HepG2 (cell line): ENCODE data around the gene MYH9. TPM values are rescaled to one million over a fixed set of nuclear protein-coding genes. Genes with fewer than 3 reads are reported as not detected.

Source experiments
- BRD4 ChIP-seq: sonication (generic); formaldehyde crosslinking; IDR thresholded peaks from 2 replicates; pipeline ENCODE4 v1.4.0; 2020; ENCODE audit warnings: missing genetic modification reagents
- CEBPB ChIP-seq: IDR thresholded peaks from 2 replicates; pipeline ENCODE4 v1.6.1; 2011; ENCODE audit warnings: low read depth, low read length, improper control_type of control experiment, borderline replicate concordance
- CTCF ChIP-seq: sonication (generic); formaldehyde crosslinking; IDR thresholded peaks from 2 replicates; pipeline ENCODE4 v1.5.0; 2020; ENCODE audit warnings: mild to moderate bottlenecking, missing genetic modification reagents, moderate library complexity
- DRAP1 ChIP-seq: IDR thresholded peaks from 2 replicates; pipeline ENCODE4 v1.6.1; 2016; ENCODE audit warnings: missing genetic modification reagents, missing compliant biosample characterization
- EP300 ChIP-seq, 3 experiments: sonication (generic) in 1 of 3; formaldehyde crosslinking in 1 of 3; IDR thresholded peaks; 2 replicates each; pipeline versions ENCODE4 v1.5.1 to v1.6.1; 2011 to 2020; ENCODE audit warnings: low read depth in 2 of 3, low read length in 2 of 3, borderline replicate concordance in 1 of 3, improper control_type of control experiment in 1 of 3, mild to moderate bottlenecking in 1 of 3, missing genetic modification reagents in 1 of 3, moderate library complexity in 1 of 3
- FOXA1 ChIP-seq, 2 experiments: fragments of 450-650 bp in 1 of 2; sonication (generic) in 1 of 2; formaldehyde crosslinking in 1 of 2; IDR thresholded peaks; 2 replicates each; pipeline versions ENCODE4 v1.4.0 to v1.6.1; 2016 to 2020; ENCODE audit warnings: missing genetic modification reagents in 1 of 2
- RARA ChIP-seq: IDR thresholded peaks from 2 replicates; pipeline ENCODE4 v1.6.1; 2016; ENCODE audit warnings: missing genetic modification reagents, missing compliant biosample characterization
- RFX3 ChIP-seq: IDR thresholded peaks from 2 replicates; pipeline ENCODE4 v1.6.1; 2016; ENCODE audit warnings: missing biosample characterization, missing genetic modification reagents
- SIN3A ChIP-seq: IDR thresholded peaks from 2 replicates; pipeline ENCODE4 v1.6.1; 2011; ENCODE audit warnings: low read depth, mild to moderate bottlenecking, control low read depth, low read length, borderline replicate concordance
- SP2 ChIP-seq: sonication (generic); formaldehyde crosslinking; IDR thresholded peaks from 2 replicates; pipeline ENCODE4 v1.5.1; 2020; ENCODE audit warnings: mild to moderate bottlenecking, missing genetic modification reagents
- ZHX2 ChIP-seq, 2 experiments: sonication (generic) in 1 of 2; formaldehyde crosslinking in 1 of 2; IDR thresholded peaks; 2 replicates each; pipeline versions ENCODE4 v1.6.1 to v1.9.0; 2014 to 2022; ENCODE audit warnings: antibody characterized with exemption in 1 of 2, borderline replicate concordance in 1 of 2, inconsistent platforms in 1 of 2, low read depth in 1 of 2, missing genetic modification reagents in 1 of 2
- ZNF407 ChIP-seq: sonication (generic); formaldehyde crosslinking; IDR thresholded peaks from one replicate; pipeline ENCODE4 v1.5.1; 2020; ENCODE audit warnings: mild to moderate bottlenecking, missing genetic modification reagents; ENCODE audit errors: not compliant biosample characterization
- polyA plus RNA-seq, 8 experiments: library from polyadenylated mRNA; depleted of rRNA in 3 of 8; stranded (reverse) in 7 of 8; unstranded in 1 of 8; fragments of >200 nt; fragmentation: Illumina TruSeq in 4 of 8; extraction: Trizol in 4 of 8; gene quantifications; 2 replicates each; pipeline versions ENCODE4 v1.2.1 to v1.2.3, GENCODE V29; 2011 to 2016; ENCODE audit warnings: low read depth in 4 of 8, missing spikeins in 1 of 8, mixed read lengths in 1 of 8; ENCODE audit not compliant: insufficient read depth in 1 of 8
- total RNA-seq, 5 experiments: library from RNA; depleted of rRNA; stranded (reverse); fragments of >200 nt; fragmentation: Illumina TruSeq; extraction: Trizol; gene quantifications; 2 replicates each; pipeline ENCODE4 v1.2.3, GENCODE V29; 2016; ENCODE audit warnings: low read depth in 1 of 5

MYH9 gene
- total and polyA plus RNA-seq, 2 of the 13 experiments (the other 11 are each of a cell fraction or from before 2014, with no cell fraction given), result 50.7 to 98.5 TPM

GRCh38 chr22:36430863-36431262, 43.1 kb upstream of the MYH9 start (continued):
- TF ChIP-seq ZNF407 (CRISPR knock-in tag) (no peak), RARA (CRISPR knock-in tag) (peak; percentile 94), ZHX2 (IDR thresholded peaks at IDR 0.05; ENCODE audit: low read depth) (no peak), ZHX2 (CRISPR knock-in tag; IDR thresholded peaks at IDR 0.05; ENCODE audit: borderline replicate concordance) (no peak), CEBPB (no peak), FOXA1 (IDR thresholded peaks at IDR 0.05) (no peak), FOXA1 (CRISPR knock-in tag; IDR thresholded peaks at IDR 0.05) (peak; percentile 38; the same call in 1 of the 2 replicates), CTCF (no peak), BRD4 (CRISPR knock-in tag) (no peak), RFX3 (CRISPR knock-in tag) (no peak), SP2 (CRISPR knock-in tag) (no peak), DRAP1 (CRISPR knock-in tag) (peak; percentile 33; the same call in 1 of the 2 replicates), EP300 (IDR thresholded peaks at IDR 0.05; ENCODE audit: low read depth in 2 of 2, low read length in 2 of 2) (peak in 1 of 2 experiments; percentile 17; a peak in 1 of 4 replicates), EP300 (CRISPR knock-in tag; IDR thresholded peaks at IDR 0.05; ENCODE audit: borderline replicate concordance) (no peak), SIN3A (no peak)
